Mucosa of gallbladder (tissue), 1 donor: ENCODE results near the gene DHRSX. TPM values are rescaled to one million over a fixed set of nuclear protein-coding genes. Genes with fewer than 3 reads are reported as not detected.
"Not testable (repeated sequence)": the region's sequence is repeated elsewhere in the genome, so short reads cannot be mapped to it uniquely, and the experiment has no call there.

Source experiments
- DNase-seq: peaks from one replicate; pipeline ENCODE4 v3.0.0-alpha.2; 2020; ENCODE audit warnings: low spot score
- total RNA-seq: library from RNA; stranded (reverse); gene quantifications from one replicate; pipeline ENCODE4 v1.2.1, GENCODE V29; 2021
- donor health status: DM: no; HTN: no; CAD: no.

DHRSX gene, protein sequence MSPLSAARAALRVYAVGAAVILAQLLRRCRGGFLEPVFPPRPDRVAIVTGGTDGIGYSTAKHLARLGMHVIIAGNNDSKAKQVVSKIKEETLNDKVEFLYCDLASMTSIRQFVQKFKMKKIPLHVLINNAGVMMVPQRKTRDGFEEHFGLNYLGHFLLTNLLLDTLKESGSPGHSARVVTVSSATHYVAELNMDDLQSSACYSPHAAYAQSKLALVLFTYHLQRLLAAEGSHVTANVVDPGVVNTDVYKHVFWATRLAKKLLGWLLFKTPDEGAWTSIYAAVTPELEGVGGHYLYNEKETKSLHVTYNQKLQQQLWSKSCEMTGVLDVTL
- 61.4 TPM for total RNA-seq

DNA sequence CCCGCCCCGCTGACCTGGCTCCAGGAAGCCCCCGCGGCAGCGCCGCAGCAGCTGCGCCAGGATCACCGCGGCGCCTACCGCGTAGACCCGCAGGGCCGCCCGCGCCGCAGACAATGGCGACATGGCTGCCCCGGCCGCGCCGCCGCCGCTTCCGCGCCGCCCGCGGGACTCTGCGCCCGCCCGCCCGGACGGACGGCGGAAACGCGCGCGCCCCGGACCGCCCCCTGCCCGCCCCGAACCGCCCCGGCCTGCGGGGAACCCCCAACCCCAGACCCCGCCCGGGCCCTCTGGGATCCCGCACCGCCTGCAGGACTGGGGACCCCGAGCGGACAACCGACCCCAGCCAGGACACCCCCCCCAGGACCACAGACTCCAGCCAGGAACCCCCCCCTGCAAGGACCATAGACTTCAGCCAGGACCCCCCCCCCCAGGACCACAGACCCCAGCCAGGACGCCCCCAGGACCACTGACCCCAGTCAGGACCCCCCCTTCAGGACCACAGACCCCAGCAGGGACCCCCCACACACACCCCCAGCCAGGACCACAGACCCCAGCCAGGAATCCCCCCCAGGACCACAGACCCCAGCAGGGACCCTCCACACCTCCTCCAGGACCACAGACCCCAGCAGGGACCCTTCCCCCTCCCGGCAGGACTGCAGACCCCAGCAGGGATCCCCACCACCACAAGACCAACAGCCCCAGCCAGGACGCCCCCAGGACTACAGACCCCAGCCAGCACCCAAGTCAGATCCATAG is at the start of gene DHRSX, which contains the start of gene ZBED1:
Gene DHRSX, minus strand, starts transcription at position 174 of the 756 bp plus-strand sequence. Its CDS starts 51 bp downstream, at position 123.
Gene ZBED1, minus strand, starts transcription at position 174 of the 756 bp plus-strand sequence. CDS start 10,257 bp downstream, outside the sequence.
- no peak for DNase-seq

DNA sequence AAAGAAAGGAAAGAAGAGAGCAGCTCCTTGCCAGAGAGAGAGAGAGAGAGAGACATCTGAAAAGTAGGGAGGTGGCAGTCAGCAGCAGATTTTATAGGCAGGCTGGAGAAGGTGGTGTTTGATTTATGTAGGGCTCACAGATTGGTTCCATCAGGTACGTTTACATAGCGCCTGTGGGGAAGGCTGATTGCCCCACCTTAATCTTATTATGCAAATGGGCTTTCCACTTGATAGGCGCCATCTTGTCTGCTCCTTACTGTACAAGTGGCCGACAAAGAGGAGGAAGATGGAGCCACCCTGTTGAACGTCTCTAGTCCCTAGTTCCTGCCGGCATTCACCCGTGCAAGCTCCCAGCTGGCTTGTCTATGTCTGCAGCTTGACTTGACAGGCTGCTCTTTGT is 49.1 kb upstream of the DHRSX start:
- no peak for DNase-seq

DNA sequence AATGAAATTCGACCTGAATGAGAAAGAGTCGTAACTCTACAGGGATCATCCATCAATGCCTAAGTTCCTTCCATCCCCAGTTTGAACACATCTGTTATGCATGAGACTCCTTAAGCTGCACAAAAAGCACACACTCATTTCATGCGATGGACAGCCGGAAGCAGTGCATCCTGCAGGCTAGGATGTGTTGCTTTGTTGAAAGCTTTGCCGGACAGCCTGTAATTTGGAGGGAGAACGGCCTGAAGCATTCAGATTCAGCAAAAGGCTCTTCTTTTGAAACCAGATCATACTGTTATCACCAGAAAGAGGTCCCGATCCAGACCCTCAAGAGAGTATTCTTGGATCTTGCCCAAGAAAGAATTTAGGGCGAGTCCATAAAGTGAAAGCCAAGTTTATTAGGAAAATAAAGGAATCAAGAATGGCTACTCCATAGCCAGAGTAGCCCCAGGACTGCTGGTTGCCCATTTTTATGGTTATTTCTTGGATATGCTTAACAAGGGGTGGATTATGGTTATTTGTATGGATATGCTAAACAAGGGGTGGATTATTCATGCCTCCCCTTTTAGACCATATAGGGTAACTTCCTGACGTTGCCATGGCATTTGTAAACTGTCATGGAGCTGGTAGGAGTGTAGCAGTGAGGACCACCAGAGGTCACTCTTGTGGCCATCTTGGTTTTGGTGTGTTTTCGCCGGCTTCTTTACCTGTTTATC is 48.1 kb upstream of the DHRSX start:
- no peak for DNase-seq

DNA sequence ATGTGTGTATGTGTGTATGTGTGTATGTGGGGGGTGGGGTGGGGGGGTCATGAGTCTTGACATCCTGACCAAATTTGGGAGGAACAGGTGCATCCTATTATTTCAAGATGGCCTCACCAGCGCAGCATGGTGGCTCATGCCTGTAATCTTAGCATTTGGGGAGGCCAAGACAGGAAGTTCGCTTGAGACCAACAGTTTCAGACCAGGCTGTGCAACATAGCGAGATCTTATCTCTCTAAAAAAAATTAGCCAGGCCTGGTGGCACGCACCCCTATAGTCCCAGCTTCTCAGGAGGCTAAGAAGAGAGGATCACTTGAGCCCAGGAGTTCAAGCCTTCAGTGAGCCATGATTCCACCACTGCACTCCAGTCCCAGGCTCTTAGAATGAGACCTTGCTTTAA is 47.0 kb upstream of the DHRSX start:
- no peak for DNase-seq

DNA sequence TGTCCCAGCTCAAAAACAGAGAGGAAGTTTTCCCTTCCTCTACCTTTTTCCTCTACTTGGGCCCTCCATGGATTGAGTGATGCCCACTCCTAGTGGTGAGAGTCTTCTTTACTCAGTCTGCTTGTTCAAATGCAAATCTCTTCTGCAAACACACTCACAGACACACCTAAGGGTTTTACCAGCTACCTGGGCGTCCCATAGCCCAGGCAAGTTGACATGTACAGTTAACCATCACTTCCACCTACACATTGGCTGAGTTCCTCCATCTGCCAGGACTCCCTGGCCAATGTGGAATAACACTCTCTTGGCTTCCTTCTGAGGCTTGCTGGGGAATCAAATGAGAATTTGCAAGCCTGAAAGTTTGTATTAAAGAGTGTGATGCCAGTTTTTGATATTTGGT is 45.7 kb upstream of the DHRSX start:
- DNase-seq: no peak

DNA sequence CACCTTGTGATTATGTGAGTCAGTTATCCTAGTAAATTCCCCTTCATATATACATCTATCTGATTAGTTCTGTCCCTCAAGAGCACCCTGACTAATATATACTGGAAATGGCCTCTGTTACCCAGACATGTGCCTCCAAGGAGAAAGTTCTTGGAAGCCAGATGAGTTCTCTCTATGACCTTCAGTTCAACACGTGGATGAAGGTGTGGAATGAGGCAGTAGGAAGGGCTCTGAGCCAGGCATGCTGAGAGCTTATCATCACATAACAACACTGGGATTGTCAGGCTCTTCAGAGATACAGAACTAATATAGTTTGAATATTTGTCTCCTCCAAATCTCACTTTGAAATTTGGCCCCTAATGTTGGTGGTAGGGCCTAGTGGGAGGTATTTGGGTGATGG is 44.4 kb upstream of the DHRSX start:
- no peak for DNase-seq

DNA sequence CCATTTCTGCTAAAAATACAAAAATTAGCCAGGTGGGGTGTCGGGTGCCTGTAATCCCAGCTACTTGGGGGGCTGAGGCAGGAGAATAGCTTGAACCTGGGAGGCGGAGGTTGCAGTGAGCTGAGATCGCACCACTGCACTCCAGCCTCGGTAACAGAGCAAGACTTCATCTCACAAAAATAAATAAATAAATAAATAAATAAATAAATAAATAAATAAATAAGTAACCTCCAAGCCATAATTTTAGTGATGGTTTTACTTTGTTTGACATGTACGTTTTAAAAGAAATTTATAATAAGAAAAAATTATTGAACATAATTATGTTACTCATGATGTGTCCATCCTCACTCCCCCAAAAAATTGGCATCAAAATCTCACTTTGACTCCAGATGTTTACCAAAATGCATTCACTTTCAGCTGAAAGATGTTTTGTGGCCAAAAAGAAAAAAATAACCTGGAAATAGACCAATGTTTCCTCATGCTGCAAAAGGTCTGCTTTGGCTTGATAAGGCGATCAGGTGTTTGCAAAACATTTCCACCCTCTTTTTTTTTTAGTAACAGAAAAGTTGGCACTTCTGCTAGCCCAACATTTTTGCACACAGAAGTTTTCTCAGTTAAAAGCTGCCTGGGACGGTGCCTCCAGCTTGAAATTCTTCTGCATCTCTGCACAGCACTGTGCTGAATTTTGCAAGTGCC is 42.2 kb upstream of the DHRSX start:
- DNase-seq: no peak

DNA sequence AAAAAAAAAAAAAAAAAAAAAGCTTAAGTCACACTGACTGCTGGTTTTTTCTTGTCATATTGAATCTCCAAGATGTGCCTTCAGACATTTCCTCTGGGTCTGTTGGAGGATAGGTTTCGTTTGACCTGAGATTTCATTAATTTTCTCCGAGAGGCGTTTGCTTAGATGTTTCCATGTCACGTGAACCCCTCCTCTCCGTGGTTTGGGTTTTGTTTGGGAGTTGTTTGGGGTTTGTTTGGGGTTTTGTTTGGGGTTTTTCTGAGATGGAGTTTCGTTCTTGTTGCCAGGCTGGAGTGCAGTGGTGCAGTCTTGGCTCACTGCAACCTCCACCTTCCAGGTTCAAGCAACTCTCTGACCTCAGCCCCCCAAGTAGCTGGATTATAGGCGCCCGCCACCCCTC is 40.8 kb upstream of the DHRSX start:
- DNase-seq: no peak

DNA sequence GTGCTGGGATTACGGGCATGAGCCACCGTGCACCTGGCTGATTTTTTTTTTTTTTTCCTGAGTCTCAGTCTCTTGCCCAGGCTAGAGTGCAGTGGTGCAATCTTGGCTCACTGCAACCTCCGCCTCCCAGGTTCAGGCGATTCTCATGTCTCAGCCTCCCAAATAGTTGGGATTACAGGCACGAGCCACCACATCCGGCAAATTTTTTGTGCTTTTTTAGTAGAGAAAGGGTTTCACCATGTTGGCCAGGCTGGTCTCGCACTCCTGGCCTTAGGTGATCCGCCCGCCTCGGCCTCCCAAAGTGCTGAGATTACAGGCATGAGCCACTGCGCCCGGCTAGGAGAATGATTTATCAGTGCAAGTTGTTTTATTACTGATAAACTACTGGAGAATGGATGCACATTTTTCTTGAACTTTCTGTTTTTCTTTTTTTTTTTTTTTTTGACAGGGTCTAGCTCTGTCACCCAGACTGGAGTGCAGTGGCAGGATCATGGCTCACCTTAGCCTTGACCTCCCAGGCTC is 39.7 kb upstream of the DHRSX start:
- no peak for DNase-seq

DNA sequence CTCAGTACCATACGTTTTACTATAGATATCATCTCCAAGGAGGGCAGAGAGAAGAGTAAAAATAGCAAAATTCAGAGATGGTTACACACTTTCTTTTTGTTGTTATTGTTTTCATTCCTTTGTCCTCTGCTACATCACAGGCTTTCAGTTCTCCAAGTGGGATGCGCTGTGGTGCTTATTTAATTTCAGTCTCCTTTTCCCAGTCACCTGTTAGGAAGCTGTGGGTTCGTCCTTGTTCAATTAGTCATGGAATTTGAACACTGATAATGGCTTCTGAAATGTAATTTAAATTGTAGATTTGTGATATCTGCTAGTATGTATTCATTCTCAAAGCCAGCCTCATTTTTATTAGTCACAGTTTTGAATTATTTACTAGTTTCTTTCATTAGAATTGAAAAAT is 38.8 kb upstream of the DHRSX start:
- DNase-seq: no peak

DNA sequence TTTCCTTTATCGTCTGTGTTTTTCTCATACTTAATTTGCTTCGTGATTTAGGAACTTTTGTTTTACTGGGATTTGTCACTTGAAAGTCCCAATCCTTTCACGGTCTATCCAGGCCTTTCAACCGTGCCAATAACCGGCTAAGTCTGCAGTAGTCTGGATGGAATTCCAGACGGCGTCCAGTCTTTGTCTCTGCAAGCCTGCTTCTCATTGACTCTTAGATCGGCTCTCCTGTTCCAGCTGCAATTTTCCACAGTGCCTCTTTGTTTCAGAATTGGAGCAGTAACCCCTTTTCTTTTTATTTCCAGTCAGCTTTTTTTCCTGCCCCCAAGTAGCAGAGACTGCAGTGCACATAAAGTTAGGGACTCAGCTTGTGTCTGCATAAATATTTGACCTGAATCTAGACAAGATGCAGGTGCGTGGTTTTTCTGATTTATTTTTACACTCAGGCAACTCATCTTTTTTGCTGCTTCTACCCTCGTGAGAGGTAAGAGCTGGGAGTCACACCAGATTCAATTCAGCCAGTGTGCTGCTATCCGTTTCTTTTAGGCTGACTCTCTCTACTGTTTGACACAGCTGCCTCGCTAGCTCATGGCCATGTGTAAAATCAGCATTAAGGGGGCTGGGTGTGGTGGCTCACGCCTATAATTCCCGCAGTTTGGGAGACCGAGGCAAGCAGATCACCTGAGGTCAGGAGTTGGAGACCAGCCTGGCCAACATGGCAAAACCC is 37.4 kb upstream of the DHRSX start:
- no peak for DNase-seq

DNA sequence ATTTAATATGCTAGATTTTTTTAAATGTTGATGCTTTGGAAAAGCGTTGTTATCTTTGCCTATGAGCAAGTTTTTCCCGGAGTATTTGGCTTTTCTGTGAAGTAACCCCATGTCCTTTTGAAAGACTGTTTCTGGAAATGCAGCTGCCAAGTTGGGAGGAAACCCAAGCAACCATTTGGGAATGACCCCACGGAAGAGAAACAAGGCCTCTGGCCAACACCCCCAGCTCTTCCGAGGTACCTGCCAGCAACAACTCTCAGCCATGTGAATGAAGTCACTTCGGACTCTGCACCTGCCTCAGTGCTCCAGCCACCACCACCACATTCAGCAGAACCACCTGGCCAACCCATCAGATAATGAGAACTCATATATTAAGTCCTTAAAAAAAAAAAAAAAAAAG is 36.2 kb upstream of the DHRSX start:
- no peak for DNase-seq

DNA sequence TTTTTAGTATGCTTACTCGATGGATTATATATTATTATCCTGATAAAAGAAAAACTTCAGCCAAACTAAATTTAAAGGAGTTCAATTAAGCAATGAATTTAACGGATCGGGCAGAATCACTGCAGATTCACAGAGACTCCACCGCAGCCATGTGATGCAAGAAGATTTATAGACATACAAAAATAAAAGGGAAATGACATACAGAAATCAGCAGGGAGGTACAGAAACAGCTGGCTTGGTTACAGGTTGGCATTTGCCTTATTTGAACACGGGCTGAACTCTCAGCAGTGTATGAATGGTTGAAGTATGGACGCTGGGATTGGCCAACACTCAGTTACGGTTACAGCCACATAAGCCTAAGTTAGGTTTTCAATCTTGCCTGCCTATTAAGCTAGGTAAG is 35.4 kb upstream of the DHRSX start:
- no peak for DNase-seq

DNA sequence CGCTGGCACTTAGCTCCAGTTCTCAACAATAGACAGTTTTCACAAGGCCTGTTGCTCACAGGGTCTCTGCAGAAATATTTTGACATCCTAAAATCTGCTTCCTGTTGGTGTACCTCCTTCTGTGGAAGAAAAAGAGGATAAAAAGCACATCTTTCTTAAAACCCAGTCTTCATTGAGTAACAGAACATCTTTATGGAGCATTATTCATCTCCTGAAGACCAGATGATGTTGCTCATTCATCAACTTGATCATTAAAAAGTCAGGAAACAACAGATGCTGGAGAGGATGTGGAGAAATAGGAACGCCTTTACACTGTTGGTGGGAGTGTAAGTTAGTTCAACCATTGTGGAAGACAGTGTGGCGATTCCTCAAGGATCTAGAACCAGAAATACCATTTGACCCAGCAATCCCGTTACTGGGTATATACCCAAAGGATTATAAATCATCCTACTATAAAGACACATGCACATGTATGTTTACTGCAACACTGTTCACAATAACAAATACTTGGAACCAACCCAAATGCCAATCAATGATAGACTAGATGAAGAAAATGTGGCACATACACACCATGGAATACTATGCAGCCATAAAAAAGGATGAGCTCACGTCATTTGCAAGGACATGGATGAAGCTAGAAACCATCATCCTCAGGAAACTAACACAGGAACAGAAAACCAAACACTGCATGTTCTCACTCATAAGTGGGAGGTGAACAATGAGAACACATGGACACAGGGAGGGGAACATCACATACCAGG is 33.7 kb upstream of the DHRSX start:
- DNase-seq: not testable (repeated sequence)

DNA sequence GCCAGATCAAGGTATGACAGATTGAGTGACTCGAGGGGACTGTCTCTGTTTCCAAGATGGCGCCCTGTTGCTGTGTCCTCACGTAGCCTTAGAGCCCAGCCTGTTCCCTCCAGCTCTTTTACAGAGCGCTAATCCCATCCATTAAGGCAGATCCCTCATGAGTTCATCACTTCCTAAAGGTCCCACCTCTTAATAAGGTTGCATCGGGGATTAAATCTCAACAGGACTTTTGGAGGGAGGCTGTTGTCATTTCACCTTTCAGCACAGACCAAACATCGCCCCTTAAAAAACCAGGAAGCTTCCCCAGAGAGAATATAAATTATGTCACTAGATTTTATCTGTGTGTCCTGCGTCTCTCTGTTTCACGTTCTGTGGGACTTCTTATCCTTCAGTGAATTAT is 32.6 kb upstream of the DHRSX start:
- DNase-seq: no peak

DNA sequence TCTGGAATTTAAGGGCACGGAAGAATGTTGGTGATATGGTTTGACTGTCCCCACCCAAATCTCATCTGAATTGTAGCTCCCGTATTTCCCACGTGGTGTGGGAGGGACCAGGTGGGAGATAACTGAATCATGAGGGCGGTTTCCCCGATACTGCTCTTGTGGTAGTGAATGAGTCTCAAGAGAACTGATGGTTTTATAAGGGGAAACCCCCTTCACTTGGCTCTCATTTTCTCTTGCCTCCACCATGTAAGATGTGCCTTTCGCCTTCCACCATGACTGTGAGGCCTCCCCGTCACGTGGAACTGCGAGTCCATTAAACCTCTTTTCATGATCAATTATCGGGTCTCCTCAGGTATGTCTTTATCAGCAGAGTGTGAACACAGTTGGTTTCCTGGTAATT is 25.6 kb upstream of the DHRSX start:
- DNase-seq: no peak

DNA sequence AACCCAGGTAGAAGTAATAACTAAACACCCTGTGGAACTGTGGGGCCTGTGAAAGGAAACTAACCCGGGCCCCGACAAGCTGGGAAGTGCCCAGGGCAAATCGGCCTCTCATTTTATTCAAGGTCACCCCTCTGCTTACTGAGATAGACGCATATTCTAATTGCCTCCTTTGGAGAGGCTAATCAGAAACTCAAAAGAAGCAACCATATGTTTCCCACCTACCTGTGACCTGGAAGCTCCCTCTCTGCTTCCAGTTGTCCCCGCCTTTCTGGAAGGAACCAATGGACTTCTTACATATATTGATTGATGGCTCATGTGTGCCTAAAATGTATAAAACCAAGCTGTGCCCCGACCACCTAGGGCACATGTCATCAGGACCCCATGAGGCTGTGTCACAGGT is 23.1 kb upstream of the DHRSX start:
- DNase-seq: no peak

DNA sequence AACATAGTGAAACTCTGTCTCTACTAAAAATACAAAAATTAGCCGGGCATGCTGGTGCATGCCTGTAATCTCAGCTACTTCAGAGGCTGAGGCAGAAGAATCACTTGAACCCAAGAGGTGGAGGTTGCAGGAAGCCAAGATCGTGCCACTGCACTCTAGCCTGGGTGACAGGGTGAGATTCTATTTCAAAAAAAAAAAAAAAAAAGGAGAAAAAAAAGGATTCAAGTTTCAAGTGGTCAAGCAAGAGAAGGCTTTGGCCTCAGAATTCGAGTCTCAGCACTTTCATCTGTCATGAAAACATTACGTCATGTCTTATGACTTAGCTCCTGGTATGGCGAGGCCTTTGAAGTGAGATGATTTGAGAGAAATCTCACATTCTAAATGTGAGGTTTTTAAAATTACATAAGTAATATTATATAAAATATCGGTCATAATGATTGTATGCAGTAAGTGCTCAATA is 21.2 kb upstream of the DHRSX start:
- no peak for DNase-seq

DNA sequence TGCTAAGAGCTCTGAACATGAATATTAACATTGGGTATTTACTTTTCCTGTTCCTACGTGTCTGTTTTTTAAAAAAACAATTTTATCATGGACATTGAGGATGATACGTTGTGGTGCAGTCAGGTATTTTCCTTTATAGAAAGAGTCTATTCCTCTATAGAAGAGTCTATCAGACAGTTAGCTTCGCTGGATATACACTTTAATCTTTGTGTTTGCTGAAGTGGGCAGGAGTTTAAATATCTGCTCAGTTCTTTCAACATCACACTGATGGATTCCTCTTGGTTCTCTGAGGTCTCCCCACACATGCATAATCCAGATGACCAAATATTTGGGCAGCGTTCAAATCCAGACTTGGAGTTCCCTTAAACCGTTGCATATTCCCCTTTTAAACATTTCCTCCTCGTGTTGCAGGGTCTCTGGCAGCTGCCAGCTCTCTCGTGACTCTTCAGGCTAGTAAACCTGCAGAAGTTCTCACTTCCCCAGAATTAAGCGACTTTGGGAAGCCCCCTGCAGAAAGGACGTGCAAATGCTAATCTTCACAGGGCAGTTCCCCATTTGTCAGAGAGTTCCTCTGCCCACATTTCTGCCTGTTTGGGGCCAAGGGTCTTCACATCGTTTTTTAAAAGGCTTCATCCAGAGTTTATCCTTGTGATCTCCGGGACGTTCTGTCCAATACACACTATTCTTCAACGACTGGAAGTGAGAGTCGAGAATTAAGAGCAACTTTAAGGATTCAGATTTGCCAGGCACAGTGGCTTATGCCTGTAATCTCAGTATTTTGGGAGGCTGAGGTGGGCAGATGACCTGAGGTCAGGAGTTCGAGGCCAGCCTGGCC is 20.5 kb upstream of the DHRSX start:
- peak; percentile 21 for DNase-seq
